HUDEP-2 (cell line): ENCODE data around the gene CCDC59.
"Not testable (repeated sequence)": the region's sequence is repeated elsewhere in the genome, so short reads cannot be mapped to it uniquely, and the experiment has no call there.

ENCODE experiments used
- DNase-seq, 76 experiments: peaks; one replicate each; lab custom pipeline; 2025; ENCODE audit not compliant: unreplicated experiment in 76 of 76; lab: John Stamatoyannopoulos, UW

The CCDC59 gene

GRCh38 chr12:82358200-82359114, at the start of gene CCDC59, which contains the start of gene METTL25:
Gene CCDC59, minus strand, starts transcription at chr12:82358387. Its CDS starts 11 bp downstream, at chr12:82358376.
Gene METTL25, plus strand, starts transcription at chr12:82358529. Its CDS starts 37 bp downstream, at chr12:82358566.
- peak; percentile 26 to 98 (median 91) for DNase-seq

DNA sequence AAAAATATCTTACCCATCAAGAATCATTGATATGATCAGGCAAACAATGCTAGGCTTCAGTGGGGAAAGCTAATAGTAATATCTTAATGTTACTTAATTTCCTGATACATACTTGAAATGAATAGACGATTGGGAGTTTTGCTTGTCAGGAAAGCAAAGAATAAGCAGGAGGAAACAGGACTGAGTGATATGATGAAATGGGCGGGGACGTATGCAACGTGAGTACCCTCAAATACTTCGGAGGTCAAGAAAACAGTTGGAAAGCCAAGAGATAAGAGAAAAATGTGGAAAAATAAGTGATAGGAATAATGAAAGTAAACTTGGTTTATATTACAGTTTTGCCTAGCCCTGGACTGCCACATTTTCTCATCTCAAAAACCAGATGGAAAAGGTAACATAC, 49.3 kb upstream of the CCDC59 start:
- no peak for DNase-seq

DNA sequence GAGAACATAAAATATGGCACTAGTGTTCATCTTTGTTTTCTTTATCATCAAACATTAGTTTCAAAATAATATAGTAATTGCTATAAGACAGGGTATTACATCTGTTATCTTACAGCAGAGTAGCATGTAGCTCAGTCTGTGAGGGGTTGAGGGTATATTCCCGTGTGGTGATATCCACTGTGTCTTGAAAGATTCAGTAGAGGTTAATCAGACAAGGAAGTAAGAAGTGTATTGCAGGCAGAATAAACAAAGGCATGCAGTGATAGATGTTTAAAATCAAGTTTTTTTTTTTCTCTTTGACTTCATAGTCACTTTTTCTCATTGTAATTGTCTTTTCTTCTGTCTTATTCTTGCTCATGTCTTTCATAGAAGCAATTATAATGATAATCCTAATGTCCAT, 48.5 kb upstream of the CCDC59 start:
- no peak for DNase-seq

GRCh38 chr12:82400819-82401218, 42.6 kb upstream of the CCDC59 start:
- no peak for DNase-seq

GRCh38 chr12:82398879-82399278, 40.7 kb upstream of the CCDC59 start:
- DNase-seq, result no peak

DNA sequence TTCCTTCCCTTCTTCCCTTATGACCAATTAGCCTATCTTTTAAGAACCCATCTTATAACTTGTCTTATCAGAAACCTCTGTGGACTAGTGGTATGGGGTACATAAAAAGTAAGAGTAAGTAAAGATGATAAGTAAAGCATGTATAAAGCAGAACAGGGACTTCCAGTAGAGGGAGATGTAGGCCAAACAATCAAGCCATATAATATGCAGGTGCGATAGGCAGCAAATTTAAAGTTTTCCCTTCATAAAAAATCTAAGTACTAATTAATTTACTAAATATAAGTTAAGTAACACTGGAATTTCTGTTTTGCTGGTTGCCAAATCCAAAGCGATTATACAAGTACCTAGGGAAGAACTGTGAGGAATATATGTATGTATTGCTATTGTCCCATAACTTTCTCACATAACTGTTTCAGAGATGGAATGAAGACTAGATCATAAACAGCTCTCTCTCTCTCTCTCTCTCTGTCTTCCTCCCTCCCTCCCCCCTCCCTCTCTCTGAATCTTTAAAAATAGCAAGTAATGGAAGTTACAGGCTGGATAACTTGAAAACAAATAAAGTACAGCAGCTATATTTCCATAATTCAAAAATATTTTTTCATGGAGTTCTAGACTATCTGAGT, 25.9 kb upstream of the CCDC59 start:
- DNase-seq, result peak in 2 of 76 experiments; percentile 6 to 7

- no peak for DNase-seq
These were observed 20.8 kb upstream of the CCDC59 start for GRCh38 chr12:82378997-82379396.

DNA sequence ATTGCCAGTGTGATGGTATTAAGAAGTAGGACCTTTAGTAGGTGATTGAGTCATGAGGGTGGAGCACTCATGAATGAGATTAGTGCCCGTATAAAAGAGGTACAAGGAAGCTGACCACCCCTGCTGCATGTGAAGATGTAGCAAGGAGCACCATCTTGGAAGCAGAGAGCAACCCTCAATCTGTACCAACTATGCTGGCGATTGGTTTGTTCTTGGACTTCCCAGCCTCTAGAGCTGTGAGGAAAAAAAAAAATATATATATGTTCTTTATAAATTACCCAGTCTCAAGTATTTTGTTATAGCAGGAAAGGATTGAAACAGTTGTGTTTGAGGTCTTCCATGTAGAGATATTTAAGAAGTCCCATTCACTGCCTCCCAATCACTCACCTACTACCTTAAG, 17.0 kb upstream of the CCDC59 start:
- no peak for DNase-seq

- DNase-seq, result no peak
These were observed 8.0 kb upstream of the CCDC59 start for GRCh38 chr12:82366197-82366596.

GRCh38 chr12:82363990-82364389, 5.8 kb upstream of the CCDC59 start:
- DNase-seq, result no peak

- no peak for DNase-seq
These were observed 3.3 kb upstream of the CCDC59 start for GRCh38 chr12:82361461-82361915.

DNA sequence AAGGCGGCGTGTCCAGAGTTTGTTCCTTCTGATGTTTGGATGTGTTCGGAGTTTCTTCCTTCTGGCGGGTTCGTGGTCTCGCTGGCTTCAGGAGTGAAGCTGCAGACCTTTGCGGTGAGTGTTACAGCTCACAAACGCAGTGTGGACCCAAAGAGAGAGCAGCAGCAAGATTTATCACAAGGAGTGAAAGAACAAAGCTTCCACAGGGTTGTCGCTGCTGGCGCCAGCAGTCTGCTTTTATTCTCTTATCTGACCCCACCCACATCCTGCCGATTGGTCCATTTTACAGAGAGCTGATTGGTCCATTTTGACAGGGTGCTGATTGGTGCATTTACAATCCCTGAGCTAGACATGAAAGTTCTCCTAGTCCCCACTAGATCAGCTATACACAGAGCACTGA, 2.6 kb upstream of the CCDC59 start:
- not testable (repeated sequence) for DNase-seq

- peak in 4 of 76 experiments; percentile 5 to 36 (median 14) for DNase-seq
These were observed 910 bp upstream of the CCDC59 start for GRCh38 chr12:82359115-82359478.

DNA sequence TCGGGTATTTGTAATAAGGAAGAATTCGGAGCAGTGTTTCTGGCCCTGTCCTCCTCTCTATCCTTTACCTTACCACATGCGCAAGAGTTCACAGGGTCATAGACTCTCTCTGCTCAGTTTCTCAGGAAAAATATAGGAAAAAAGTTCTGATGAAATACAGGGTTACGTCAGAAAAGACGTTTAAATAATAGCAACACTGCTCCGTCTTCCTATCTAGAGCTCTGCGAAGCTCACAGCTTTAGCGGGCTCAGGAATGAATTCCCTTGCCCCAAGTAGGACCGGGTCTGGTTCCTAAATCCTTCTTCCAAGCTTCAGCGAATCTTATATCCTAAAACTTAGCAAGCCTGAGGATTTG, 365 bp downstream of the CCDC59 start:
- no peak for DNase-seq

GRCh38 chr12:82357340-82357739, 847 bp downstream of the CCDC59 start:
- DNase-seq, result no peak

DNA sequence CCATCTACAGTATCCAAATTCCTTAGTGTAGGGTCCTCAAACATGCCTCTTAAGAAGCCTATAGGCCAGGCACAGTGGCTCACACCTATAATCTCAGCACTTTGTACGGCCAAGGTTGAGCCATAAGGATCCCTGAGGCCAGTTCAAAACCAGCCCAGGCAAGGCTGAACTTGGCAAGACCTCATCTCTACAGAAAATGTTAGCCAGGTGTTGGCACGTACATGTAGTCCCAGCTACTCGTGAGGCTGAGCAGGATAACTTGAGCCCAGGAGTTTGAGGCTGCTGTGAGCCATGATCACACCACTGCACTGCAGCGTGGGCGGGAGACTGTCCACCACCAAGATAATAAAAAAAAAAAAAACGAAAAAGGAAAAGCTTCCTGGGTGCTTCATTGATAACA, 6.8 kb downstream of the CCDC59 start:
- DNase-seq, result peak in 17 of 76 experiments; percentile 1 to 44 (median 16)

DNA sequence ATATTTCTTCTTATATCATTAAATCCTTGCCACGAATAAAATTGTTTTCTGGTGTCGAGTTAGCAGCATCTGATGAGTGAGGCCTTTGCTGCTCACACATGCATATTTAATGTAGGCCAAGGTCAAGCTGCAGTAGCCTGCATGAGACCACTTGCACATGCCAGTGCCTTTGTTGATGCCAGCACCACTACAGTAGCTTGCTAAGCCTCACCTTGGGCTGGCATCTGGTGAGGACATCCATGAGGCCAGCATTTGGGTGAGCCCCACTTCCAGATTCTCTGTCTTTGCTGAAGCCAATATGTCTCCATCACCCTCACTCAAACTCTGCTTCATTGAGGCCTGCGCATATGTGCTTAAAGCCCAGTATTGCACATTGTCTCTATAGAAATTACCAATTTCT, 8.0 kb downstream of the CCDC59 start:
- no peak for DNase-seq

- no peak for DNase-seq
These were observed 28.7 kb downstream of the CCDC59 start for GRCh38 chr12:82329508-82329907.

- DNase-seq, result no peak
These were observed 30.3 kb downstream of the CCDC59 start for GRCh38 chr12:82327861-82328260.

DNA sequence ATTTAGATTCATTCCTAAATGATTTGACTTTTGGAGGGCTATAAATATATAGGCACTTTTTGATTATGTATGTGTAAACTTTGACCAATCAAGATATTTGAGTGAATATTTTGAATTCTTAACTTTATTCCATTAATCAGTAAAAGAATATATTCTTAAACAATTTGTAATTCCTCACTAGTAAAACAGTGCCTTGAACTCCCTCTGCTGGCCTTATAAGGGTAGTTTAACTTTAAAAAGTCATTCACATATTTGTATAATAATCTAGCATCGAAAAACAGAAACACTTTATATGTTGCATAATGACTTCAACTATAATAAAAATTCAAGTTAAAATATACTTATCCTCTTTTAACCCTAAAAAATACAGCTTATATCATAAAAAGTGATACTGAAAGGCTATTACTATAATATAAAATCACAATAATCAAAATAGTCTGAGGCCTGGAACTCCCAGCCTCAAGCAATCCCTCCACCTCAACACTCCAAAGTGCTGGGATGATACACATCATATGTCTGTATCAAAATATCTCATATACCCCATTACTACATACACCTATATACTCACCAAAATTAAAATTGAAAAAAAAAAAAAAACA, 31.2 kb downstream of the CCDC59 start:
- peak in 10 of 76 experiments; percentile 3 to 24 (median 4) for DNase-seq

- DNase-seq, result no peak
These were observed 32.4 kb downstream of the CCDC59 start for GRCh38 chr12:82325540-82326336.
